GM18867 (cell line): Measurements from ENCODE around the gene SLC4A1AP.

Experiments used
- ATAC-seq: cut with Tn5 transposase; IDR thresholded peaks from one replicate; pipeline ENCODE4 v1.9.1; 2021; ENCODE audit warnings: mild to moderate bottlenecking, moderate library complexity; ENCODE audit not compliant: unreplicated experiment

The SLC4A1AP gene

DNA sequence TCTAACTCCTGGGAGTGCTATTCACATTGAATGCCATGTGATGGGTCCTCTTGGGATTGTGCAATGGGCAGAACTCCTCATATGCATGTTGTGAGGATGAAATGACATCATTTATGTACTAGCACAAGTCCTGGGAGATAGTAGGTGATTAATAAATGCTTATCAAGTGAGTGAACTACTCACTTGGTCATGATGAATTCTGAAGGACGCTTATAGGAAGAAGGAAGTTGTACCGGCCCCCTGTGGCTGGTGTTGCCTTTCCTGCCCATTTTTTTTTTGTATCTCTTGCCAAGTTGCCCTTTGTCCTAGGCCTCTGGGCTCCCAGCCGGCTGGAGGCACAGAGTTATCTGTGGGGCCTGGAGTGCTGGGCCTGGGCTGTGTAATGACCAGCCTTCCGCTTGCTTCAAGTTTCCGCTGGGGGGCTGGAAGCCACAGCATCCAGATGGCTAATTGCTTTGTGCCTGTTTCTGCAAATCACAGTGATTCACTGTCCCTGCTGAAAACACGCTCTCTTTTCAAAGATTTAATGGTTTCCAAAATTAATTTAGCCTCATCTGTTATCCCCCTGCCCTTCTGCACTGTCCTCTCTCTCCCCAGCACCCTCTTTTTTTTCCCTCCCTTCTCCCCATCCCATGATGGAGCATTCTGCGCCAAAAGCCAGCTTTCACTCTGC lies 74.1 kb downstream of the SLC4A1AP start:
- ATAC-seq: no peak

DNA sequence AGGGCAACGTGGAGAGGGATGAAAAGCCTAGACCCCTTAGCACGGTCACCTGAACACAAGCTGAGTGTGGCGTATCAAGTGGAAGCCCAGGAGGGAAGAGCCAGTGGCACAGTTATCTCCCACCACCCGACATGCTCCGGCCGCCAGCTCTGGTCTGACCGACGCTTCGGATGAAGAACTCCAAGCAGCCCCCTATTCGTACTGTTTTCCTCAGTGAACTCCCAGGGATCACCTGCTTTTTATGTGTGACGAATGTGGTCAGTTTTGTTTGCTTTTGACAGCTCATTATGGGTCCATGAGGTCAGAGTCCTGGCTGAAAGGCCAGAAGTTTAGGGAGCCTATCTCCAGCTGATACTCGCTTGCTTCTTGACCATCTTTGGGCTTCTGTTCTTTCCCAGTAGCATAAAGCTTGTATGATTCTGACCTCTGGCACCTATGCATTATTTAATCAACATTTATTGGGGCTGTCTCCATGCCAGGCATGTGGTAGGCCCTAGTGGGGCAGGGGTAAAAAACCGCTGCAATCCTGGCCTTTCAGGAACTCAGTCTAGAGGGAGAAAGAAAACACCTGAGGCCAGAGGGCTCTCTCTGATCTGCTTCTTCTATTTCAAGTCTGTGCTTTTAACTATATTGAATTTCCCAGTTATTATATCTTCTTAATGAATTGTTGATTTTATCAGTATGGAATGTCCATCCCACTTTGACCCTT lies 74.8 kb downstream of the SLC4A1AP start:
- ATAC-seq: no peak

DNA sequence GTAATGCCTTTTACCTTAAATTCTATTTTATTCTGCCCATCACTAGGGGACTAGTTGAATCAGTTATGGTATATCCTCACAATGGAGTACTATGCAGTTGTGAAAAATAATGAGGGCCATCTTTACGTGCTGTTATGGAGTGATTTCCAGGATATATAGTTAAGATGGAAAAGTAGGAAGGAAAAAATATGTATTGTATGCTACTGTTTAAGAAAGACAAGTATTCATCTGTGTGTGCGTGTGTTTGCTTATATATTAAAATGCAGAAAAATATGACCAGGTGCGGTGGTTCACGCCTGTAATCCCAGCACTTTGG lies 75.3 kb downstream of the SLC4A1AP start:
- no peak for ATAC-seq

DNA sequence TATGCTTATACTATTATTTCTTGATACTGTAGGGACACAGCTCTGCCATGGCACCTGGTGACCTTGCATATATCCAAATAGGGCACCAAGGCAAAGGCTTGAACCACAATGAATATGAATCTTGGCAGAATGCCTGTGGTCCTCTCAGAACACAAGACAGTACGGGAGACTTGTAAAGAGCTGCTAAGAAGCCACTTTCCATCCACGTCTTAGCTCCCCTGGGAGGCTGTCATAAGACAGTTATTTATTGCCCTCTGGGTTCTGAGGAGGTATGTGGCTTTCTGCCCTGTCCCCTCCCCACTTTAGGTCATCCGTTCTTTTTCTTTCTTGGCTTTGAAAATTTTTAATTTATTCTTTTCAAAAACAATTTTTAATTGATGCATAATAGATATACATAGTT lies 78.0 kb downstream of the SLC4A1AP start:
- no peak for ATAC-seq

DNA sequence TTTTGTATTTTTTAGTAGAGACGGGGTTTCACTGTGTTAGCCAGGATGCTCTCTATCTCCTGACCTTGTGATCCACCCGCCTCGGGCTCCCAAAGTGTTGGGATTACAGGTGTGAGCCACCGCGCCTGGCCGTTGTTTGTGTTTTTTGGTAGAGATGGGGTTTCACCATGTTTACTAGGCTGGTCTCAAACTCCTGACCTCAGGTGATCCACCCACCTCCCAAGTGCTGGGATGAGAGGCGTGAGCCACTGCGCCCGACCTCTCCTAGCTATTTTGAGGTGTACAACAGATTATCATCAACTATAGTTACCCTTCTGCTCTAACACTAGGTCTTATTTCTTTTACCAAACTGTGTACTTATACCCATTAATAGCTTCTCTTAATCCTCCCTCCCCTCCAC lies 78.9 kb downstream of the SLC4A1AP start:
- no peak for ATAC-seq
